HG03442 (cell line): ENCODE results near the gene SORCS1.

ENCODE experiments used
- ATAC-seq: cut with Tn5 transposase; IDR thresholded peaks from one replicate; pipeline ENCODE4 v1.9.1; 2021; ENCODE audit warnings: mild to moderate bottlenecking, moderate library complexity; ENCODE audit not compliant: unreplicated experiment

Gene SORCS1

GRCh38 chr10:106696239-106696638 is 468.3 kb downstream of the SORCS1 start:
- ATAC-seq: no peak

DNA sequence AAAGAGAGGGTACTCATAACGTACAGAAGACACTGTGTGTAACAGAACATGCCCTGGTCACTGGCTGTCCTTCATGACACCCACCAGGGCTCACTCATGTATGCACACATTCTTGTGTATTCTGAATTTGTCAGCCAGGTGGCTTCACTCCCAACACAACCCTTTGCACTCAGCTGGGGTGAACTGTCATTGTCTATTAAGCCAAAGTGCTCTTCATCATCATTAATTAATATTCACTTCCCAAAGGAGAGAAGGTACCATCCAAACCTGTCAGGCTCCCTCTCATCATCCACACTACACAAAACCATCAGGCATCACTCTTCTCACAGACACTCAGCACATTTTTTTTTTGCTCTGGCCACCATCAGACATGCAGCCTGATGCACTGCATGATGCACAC is 469.8 kb downstream of the SORCS1 start:
- ATAC-seq: no peak

GRCh38 chr10:106682175-106682574 is 482.3 kb downstream of the SORCS1 start:
- no peak for ATAC-seq

DNA sequence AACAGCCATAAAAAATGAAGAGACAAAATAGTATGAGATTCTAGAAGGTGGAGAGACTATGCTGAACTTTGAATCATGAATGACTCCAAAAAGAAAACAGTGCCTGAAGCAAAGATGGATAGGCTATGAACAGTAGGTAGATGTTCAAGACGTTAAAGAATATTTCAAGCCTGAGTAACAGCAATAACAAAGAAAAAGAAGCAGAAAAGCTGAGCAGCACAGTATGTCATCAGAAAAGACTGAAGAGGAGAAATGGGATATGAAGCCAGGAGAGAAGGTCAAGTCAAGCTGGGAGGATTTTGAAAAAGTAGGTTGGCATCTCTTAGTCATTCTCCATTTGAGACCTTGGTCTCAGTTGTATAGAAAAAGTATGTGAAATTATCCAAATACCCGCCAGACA is 484.4 kb downstream of the SORCS1 start:
- ATAC-seq: no peak

- no peak for ATAC-seq
Observed at GRCh38 chr10:106679314-106679713, 485.2 kb downstream of the SORCS1 start.

- ATAC-seq: no peak
Observed at GRCh38 chr10:106672517-106673175, 491.9 kb downstream of the SORCS1 start.

DNA sequence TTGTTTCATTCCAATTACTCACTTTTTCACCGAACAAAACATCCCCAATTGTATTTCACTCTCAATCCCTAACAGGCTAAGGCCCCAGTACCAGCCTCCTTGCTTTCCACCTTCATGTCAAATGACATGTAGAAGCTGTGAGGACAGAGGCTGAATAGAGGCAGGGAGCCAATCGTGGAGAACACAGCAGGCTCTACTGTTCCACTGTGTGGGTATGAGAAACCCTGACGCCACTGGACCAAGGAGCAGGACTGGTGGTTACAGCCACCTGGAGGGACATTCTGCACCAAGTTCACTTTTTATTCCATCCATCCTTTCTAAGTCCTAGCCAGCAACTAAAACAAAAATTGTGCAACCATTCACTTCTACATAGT is 502.8 kb downstream of the SORCS1 start:
- ATAC-seq: no peak

DNA sequence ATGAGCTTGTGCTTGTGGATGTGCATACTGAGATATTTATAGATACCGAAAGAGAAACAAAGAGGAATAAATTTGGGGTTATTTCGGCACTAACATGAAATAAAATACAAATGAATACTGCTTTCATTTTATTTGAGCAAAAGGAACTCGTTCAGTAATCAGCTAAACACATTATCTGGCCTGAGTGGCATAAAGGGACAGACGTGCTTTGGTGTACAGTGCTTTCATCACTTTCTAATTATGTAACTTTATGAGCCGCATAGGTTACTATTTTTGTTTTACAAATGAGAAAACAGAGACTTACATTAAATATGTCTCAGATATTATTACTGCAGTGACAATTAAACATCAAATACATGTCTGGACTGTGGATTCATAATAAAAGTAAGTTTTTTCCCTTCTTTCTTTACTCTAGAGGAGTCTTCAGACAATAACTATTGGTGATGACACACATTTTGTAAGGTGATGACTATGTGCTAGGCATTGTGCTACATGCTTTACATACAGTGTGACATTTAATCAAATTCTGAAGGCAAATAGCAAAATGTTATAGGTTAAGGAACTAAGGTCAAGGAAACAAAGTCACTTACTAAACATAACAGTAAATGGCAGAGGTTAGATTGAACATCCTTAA is 503.3 kb downstream of the SORCS1 start:
- no peak for ATAC-seq

- ATAC-seq: no peak
Observed at GRCh38 chr10:106660550-106660949, 504.0 kb downstream of the SORCS1 start.

- no peak for ATAC-seq
Observed at GRCh38 chr10:106655636-106656035, 508.9 kb downstream of the SORCS1 start.

- ATAC-seq: no peak
Observed at GRCh38 chr10:106655165-106655564, 509.3 kb downstream of the SORCS1 start.

GRCh38 chr10:106652279-106652678 is 512.2 kb downstream of the SORCS1 start:
- ATAC-seq: no peak

- ATAC-seq: no peak
Observed at GRCh38 chr10:106648534-106649481, 515.7 kb downstream of the SORCS1 start.

- ATAC-seq: no peak
Observed at GRCh38 chr10:106643473-106643872, 521.0 kb downstream of the SORCS1 start.

- no peak for ATAC-seq
Observed at GRCh38 chr10:106637873-106638272, 526.6 kb downstream of the SORCS1 start.

GRCh38 chr10:106636766-106637491 is 527.6 kb downstream of the SORCS1 start:
- ATAC-seq: no peak

GRCh38 chr10:106635947-106636346 is 528.6 kb downstream of the SORCS1 start:
- no peak for ATAC-seq

GRCh38 chr10:106631016-106631702 is 533.3 kb downstream of the SORCS1 start:
- ATAC-seq: no peak

DNA sequence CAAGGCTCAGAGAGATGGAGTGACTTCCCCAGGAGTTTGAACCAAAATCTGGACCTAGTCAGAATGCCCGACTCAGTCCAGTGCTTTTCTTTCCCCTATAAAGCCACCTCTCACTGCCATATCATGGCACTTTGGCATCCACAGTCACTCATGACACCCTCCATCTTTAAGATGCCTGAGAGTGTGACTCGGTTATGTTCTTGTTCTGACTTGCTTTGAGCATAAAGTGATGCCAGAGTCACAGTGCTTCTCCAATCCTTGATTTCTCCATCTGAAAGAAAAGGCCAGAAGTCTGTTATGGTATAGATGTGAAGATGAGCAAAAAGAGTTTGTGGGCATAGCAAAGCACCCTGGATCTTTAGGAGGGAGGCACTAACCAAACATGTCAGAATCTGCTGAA is 538.1 kb downstream of the SORCS1 start:
- no peak for ATAC-seq

DNA sequence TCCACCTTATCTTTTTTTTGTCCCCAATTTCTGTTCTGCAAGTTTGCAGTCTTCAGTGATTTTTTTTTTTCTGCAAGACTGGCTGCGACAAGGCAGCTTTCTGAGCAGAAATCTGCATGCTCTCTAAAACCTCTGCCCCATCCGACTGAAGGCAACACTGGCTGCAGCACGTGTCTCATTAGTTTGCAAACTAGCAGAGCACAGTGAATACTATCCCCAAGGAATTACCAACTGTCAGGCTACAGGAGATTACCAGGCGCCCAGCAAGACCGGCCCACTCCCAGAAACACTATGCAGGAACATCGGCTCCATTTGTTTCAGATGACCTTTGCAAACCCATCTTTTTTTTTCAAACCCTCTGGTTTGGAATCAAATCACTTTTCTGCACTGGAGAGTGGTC is 538.8 kb downstream of the SORCS1 start:
- no peak for ATAC-seq

DNA sequence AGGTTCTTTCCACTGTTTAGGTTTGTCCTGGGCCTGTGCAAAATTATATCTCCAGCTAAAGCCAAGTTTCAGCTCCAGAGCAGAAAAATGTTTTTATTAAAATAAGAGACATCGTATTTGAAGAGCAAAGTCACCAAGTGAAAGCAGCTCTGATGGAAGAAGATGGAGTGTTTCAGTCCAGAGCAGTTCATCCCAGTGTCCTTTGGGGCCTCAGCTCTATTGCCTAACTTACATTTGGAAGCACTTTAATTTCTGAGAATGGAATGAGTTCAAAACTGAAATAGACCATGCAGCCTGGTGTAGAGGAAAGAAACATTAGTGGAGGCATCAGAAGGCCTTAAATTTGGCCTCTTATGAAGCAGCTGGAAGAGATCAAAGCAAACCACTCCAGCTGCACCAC is 545.2 kb downstream of the SORCS1 start:
- no peak for ATAC-seq
